Measurements from ENCODE around the gene PRUNE2. TPM values are rescaled to one million over a fixed set of nuclear protein-coding genes. Genes with fewer than 3 reads are reported as not detected.

PRUNE2 gene
- total RNA-seq, 1 donor from 2014 or later: 63.8 TPM

DNA sequence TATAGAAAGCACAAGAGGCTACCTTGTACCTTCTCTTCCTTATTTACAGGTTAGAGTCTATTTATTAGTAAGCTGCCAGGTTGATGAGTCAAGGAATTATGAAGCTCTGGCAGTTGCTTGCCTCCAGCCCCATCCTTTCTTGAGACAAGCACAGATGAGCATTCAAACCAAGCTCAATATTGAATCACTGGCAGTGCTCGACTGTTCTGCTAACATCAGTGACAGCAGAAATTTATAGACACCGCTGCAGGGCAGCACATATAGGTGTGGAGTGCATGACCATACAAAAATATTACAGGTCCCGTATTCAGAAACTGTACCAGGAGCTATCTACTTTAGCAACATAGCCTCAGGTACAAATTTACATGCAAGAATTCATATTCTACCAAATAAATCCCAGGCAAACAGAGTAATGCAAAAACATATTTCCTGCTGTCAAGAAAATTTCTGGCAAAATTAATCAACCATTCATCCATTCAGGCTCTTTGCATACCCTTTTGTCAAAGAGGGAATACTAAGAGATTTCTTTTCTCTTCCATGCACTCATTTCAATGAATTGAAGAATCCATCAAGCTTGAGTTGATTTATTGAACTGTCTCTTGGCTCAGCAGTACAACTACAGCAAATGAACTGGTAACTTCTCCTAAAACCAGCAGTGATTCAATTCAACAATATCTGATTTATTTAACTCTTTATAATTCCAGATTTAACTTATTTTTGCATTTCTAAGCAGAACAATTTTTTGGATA is 168.6 kb downstream of the PRUNE2 start:
- TF ChIP-seq, protein P1, sequence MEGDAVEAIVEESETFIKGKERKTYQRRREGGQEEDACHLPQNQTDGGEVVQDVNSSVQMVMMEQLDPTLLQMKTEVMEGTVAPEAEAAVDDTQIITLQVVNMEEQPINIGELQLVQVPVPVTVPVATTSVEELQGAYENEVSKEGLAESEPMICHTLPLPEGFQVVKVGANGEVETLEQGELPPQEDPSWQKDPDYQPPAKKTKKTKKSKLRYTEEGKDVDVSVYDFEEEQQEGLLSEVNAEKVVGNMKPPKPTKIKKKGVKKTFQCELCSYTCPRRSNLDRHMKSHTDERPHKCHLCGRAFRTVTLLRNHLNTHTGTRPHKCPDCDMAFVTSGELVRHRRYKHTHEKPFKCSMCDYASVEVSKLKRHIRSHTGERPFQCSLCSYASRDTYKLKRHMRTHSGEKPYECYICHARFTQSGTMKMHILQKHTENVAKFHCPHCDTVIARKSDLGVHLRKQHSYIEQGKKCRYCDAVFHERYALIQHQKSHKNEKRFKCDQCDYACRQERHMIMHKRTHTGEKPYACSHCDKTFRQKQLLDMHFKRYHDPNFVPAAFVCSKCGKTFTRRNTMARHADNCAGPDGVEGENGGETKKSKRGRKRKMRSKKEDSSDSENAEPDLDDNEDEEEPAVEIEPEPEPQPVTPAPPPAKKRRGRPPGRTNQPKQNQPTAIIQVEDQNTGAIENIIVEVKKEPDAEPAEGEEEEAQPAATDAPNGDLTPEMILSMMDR (IDR thresholded peaks at IDR 0.05; ENCODE audit: partially characterized antibody, unreplicated experiment): no peak
- Mint-ChIP-seq H3K36me3 (ENCODE audit: unreplicated experiment) (no peaks in the 10 kb centered on the region), H3K27ac (ENCODE audit: unreplicated experiment) (no peak overlapping the region), H3K27me3 (ENCODE audit: unreplicated experiment) (no peaks in the 10 kb centered on the region), H3K4me3 (ENCODE audit: unreplicated experiment) (no peak overlapping the region), H3K9me3 (ENCODE audit: unreplicated experiment) (peaks cover 3% of the 10 kb centered on the region), H3K4me1 (ENCODE audit: low read depth, unreplicated experiment) (peaks cover 4% of the 10 kb centered on the region)
- DNase-seq: no peak

DNA sequence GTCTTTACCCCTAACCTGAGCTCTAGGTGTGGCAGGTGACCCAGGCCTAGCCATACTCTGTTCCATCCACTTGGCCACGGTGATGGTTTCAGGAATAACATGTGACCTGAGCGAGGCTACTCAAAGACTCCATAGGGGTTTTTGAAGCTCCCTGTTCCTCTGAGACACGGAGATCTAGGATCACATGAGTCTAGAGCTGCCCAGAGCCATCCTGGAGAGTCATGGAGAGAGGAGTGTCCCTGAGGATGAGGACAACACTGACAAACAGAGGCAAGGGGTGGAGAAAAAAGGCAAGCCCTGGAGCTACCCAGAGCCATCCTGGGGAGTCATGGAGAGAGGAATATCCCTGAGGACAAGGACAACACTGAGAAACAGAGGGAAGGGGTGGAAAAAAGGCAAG is 171.2 kb downstream of the PRUNE2 start:
- H3K27me3 Mint-ChIP-seq (ENCODE audit: unreplicated experiment): no peaks in the 10 kb centered on the region
- H3K4me3 Mint-ChIP-seq (ENCODE audit: unreplicated experiment): no peak overlapping the region
- H3K4me1 Mint-ChIP-seq (ENCODE audit: low read depth, unreplicated experiment): peaks cover 5% of the 10 kb centered on the region
- DNase-seq: no peak
- H3K36me3 Mint-ChIP-seq (ENCODE audit: unreplicated experiment): no peaks in the 10 kb centered on the region
- TF ChIP-seq, protein P1 (IDR thresholded peaks at IDR 0.05; ENCODE audit: partially characterized antibody, unreplicated experiment): no peak
- peaks cover 1% of the 10 kb centered on the region for H3K9me3 Mint-ChIP-seq (ENCODE audit: unreplicated experiment)
- H3K27ac Mint-ChIP-seq (ENCODE audit: unreplicated experiment): no peak overlapping the region

DNA sequence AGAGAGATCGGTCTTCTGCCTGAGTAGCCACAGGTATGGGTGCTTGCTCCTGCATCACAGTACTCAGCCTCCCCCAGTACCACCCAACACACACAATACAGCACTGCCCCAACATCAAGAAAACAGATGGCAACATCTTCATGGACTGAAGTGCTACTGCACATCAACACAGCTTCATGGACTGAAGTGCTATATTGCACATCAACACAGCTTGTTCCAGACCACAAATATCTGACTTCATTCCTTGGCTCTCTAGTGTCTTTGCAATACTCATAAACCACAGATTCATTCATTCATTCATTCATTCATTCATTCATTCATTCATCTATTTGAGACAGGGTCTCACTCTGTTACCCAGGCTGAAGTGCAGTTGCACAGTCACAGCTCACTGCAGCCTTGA is 172.8 kb downstream of the PRUNE2 start:
- Mint-ChIP-seq H3K27me3 (ENCODE audit: unreplicated experiment) (no peaks in the 10 kb centered on the region), H3K4me1 (ENCODE audit: low read depth, unreplicated experiment) (peaks cover 5% of the 10 kb centered on the region), H3K27ac (ENCODE audit: unreplicated experiment) (peak overlapping the region; percentile 8), H3K36me3 (ENCODE audit: unreplicated experiment) (no peaks in the 10 kb centered on the region), H3K4me3 (ENCODE audit: unreplicated experiment) (no peak overlapping the region), H3K9me3 (ENCODE audit: unreplicated experiment) (peaks cover 5% of the 10 kb centered on the region)
- DNase-seq: no peak
- TF ChIP-seq, protein P1 (IDR thresholded peaks at IDR 0.05; ENCODE audit: partially characterized antibody, unreplicated experiment): no peak

DNA sequence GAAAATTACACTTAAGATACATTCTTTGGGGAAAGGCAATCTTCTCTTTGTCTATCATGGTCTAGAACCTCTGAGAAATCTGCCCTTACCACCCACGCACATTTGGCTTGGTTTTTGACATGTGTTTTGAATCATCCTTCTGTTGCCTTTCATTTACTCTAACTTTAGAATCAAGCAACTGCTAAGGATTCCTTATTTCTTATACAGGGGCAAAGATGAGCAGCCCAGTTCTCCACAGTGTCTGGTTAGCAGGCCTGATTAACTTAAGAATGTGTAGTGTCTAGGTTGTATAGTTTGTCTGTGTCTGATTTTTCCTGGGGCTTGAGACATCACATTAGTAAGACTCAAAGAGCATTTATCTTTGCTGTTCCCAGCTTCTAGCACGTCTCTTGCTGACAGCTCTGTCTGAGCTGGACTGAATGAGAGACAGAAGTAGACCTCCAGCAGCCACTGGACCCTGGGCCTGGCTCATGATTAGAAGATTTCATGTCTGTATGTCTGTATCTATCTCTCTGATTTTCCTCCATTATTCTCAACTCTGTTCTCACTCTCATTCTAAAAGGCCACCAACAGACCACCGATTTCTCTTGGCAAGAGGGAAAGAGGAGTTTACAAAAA is 173.5 kb downstream of the PRUNE2 start:
- Mint-ChIP-seq H3K4me1 (ENCODE audit: low read depth, unreplicated experiment) (peaks cover 5% of the 10 kb centered on the region), H3K36me3 (ENCODE audit: unreplicated experiment) (no peaks in the 10 kb centered on the region), H3K4me3 (ENCODE audit: unreplicated experiment) (no peak overlapping the region), H3K27ac (ENCODE audit: unreplicated experiment) (peak overlapping the region; percentile 11), H3K27me3 (ENCODE audit: unreplicated experiment) (no peaks in the 10 kb centered on the region), H3K9me3 (ENCODE audit: unreplicated experiment) (peaks cover 5% of the 10 kb centered on the region)
- no peak for DNase-seq
- TF ChIP-seq, protein P1 (IDR thresholded peaks at IDR 0.05; ENCODE audit: partially characterized antibody, unreplicated experiment): no peak

DNA sequence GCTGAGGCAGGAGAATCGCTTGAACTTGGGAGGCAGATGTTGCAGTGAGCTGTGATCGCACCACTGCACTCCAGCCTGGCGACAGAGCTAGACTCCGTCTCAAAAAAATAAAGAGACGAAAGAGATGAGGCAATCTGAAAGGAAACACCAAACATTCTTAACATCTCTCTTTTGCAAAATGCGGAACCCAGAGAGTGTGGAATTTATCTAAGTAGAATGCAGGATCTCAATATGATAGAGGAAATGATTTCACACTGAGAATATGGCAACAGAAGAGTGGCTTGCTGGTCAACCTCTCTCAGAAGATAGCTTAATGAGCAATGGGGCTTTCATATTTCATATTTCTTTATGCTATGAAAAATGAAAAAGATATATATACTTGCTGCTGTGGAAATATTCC is 175.1 kb downstream of the PRUNE2 start:
- DNase-seq: no peak
- TF ChIP-seq, protein P1 (IDR thresholded peaks at IDR 0.05; ENCODE audit: partially characterized antibody, unreplicated experiment): no peak
- Mint-ChIP-seq H3K4me1 (ENCODE audit: low read depth, unreplicated experiment) (peaks cover 5% of the 10 kb centered on the region), H3K9me3 (ENCODE audit: unreplicated experiment) (peaks cover 5% of the 10 kb centered on the region), H3K36me3 (ENCODE audit: unreplicated experiment) (no peaks in the 10 kb centered on the region), H3K27ac (ENCODE audit: unreplicated experiment) (no peak overlapping the region), H3K27me3 (ENCODE audit: unreplicated experiment) (no peaks in the 10 kb centered on the region), H3K4me3 (ENCODE audit: unreplicated experiment) (no peak overlapping the region)
